ENCODE results near the gene XPNPEP2. TPM values are rescaled to one million over a fixed set of nuclear protein-coding genes. Genes with fewer than 3 reads are reported as not detected.

The XPNPEP2 gene
- total RNA-seq, 4 donors from 2014 or later: 3.2 to 52.0 (median 34.1) TPM

GRCh38 chrX:129743821-129744220 is 5.0 kb downstream of the XPNPEP2 start:
- WGBS, 2 donors (ENCODE audit: low coverage in 1 of 2): 70% methylated on average over 4 of the region's 4 CpGs; no CpG with 5 or more reads in 1 of the 2 donors
- TF ChIP-seq POLR2AphosphoS5 (IDR thresholded peaks at IDR 0.05) (no peak), EP300 (IDR thresholded peaks at IDR 0.05; ENCODE audit: low read depth) (no peak), POLR2A (IDR thresholded peaks at IDR 0.05) (no peak)
- TF ChIP-seq, protein P1, sequence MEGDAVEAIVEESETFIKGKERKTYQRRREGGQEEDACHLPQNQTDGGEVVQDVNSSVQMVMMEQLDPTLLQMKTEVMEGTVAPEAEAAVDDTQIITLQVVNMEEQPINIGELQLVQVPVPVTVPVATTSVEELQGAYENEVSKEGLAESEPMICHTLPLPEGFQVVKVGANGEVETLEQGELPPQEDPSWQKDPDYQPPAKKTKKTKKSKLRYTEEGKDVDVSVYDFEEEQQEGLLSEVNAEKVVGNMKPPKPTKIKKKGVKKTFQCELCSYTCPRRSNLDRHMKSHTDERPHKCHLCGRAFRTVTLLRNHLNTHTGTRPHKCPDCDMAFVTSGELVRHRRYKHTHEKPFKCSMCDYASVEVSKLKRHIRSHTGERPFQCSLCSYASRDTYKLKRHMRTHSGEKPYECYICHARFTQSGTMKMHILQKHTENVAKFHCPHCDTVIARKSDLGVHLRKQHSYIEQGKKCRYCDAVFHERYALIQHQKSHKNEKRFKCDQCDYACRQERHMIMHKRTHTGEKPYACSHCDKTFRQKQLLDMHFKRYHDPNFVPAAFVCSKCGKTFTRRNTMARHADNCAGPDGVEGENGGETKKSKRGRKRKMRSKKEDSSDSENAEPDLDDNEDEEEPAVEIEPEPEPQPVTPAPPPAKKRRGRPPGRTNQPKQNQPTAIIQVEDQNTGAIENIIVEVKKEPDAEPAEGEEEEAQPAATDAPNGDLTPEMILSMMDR (IDR thresholded peaks at IDR 0.05): no peak
- DNase-seq: no peak

DNA sequence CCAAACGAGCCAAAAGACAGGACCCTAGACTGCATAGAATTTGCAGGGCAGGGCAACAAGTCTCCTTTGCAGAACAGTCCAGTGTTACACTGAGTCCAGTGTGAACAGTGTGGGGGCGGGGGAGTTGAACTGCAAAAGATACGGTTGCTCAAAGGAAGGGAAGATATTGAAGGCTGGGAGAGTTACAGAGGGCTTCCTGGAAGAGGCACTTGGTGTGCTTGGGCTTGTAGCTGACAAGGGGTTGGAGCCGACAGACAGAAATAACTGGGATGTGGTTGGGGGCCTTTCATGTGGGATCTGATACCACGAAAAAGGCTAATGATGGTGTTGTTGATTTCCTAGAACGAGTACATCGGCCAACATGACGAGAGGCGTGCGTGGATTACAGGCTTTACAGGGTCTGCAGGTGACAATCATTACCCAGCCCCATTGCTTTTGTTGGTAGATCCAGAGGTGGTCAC is 6.1 kb downstream of the XPNPEP2 start:
- TF ChIP-seq EP300 (IDR thresholded peaks at IDR 0.05; ENCODE audit: low read depth) (no peak), POLR2A (IDR thresholded peaks at IDR 0.05) (no peak), POLR2AphosphoS5 (IDR thresholded peaks at IDR 0.05) (no peak)
- TF ChIP-seq, protein P1 (IDR thresholded peaks at IDR 0.05): no peak
- in situ Hi-C loops (cut with MboI; ENCODE audit: low pct_ligation_motif_present in 1 of 4, low pct_unique_long_range_greater_than_20kb in 1 of 4, low sequenced_read_pairs in 3 of 4): no loop called here
- Histone ChIP-seq H3K4me3 (no peak overlapping the region), H3K27ac (no peak overlapping the region), H3K4me1 (no peaks in the 10 kb centered on the region), H3K36me3 (no peaks in the 10 kb centered on the region), H3K9me3 (no peaks in the 10 kb centered on the region), H3K27me3 (no peaks in the 10 kb centered on the region)
- WGBS, 2 donors (ENCODE audit: low coverage in 1 of 2): 69% methylated on average over 10 of the region's 10 CpGs; no CpG with 5 or more reads in 1 of the 2 donors
- intact Hi-C loops (cut with DNase I; ENCODE audit: low total_unique reads): no loop called here
- DNase-seq: no peak

More at GRCh38 chrX:129743821-129744220, 5.0 kb downstream of the XPNPEP2 start:
- Histone ChIP-seq H3K4me3 (no peak overlapping the region), H3K27ac (no peak overlapping the region), H3K36me3 (no peaks in the 10 kb centered on the region), H3K9me3 (no peaks in the 10 kb centered on the region), H3K4me1 (peaks cover 0 to 3% (median 3%) of the 10 kb centered on the region in 4 donors), H3K27me3 (no peaks in the 10 kb centered on the region)
- in situ Hi-C loops (cut with MboI; ENCODE audit: low pct_ligation_motif_present in 1 of 4, low pct_unique_long_range_greater_than_20kb in 1 of 4, low sequenced_read_pairs in 3 of 4) (no loop called here), intact Hi-C loops (cut with DNase I; ENCODE audit: low total_unique reads) (no loop called here)

GRCh38 chrX:129746557-129747470 is 8.0 kb downstream of the XPNPEP2 start:
- intact Hi-C loops (cut with DNase I; ENCODE audit: low total_unique reads) (no loop called here), in situ Hi-C loops (cut with MboI; ENCODE audit: low pct_ligation_motif_present in 1 of 4, low pct_unique_long_range_greater_than_20kb in 1 of 4, low sequenced_read_pairs in 3 of 4) (no loop called here)
- no peaks in the 10 kb centered on the region for H3K36me3 ChIP-seq
- no peaks in the 10 kb centered on the region for H3K9me3 ChIP-seq
- TF ChIP-seq, protein P1 (IDR thresholded peaks at IDR 0.05): no peak
- TF ChIP-seq POLR2AphosphoS5 (IDR thresholded peaks at IDR 0.05) (no peak), POLR2A (IDR thresholded peaks at IDR 0.05) (no peak), EP300 (IDR thresholded peaks at IDR 0.05; ENCODE audit: low read depth) (no peak)
- H3K27me3 ChIP-seq: no peaks in the 10 kb centered on the region
- no peak overlapping the region for H3K4me3 ChIP-seq
- no peaks in the 10 kb centered on the region for H3K4me1 ChIP-seq
- no peak for DNase-seq
- WGBS, 2 donors (ENCODE audit: low coverage in 1 of 2): 77% methylated on average over 7 of the region's 7 CpGs; no CpG with 5 or more reads in 1 of the 2 donors
- no peak overlapping the region for H3K27ac ChIP-seq

DNA sequence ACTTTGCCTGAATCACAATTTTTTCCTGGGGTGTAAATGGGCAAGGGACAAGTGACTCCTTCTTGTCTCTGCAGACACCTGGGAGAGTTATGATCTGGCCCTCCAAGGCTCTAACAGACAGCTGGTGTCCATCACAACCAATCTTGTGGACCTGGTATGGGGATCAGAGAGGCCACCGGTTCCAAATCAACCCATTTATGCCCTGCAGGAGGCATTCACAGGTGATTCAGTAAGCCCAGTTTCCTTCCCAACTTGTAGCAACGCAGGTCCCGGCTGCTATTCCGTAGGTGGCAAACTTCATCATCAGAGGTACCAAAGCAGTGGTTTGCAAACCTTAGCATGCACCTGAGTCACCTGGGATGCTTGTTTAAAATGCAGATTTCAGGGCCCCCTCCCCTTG is 8.8 kb downstream of the XPNPEP2 start:
- Histone ChIP-seq H3K9me3 (no peaks in the 10 kb centered on the region), H3K4me1 (no peaks in the 10 kb centered on the region), H3K27me3 (no peaks in the 10 kb centered on the region), H3K36me3 (no peaks in the 10 kb centered on the region), H3K4me3 (no peak overlapping the region), H3K27ac (no peak overlapping the region)
- DNase-seq: no peak
- 89% methylated on average over 4 of the region's 4 CpGs; no CpG with 5 or more reads in 1 of the 2 donors for WGBS, 2 donors (ENCODE audit: low coverage in 1 of 2)
- in situ Hi-C loops (cut with MboI; ENCODE audit: low pct_ligation_motif_present in 1 of 4, low pct_unique_long_range_greater_than_20kb in 1 of 4, low sequenced_read_pairs in 3 of 4) (no loop called here), intact Hi-C loops (cut with DNase I; ENCODE audit: low total_unique reads) (no loop called here)
- TF ChIP-seq, protein P1 (IDR thresholded peaks at IDR 0.05): no peak
- TF ChIP-seq POLR2AphosphoS5 (IDR thresholded peaks at IDR 0.05) (no peak), POLR2A (IDR thresholded peaks at IDR 0.05) (no peak), EP300 (IDR thresholded peaks at IDR 0.05; ENCODE audit: low read depth) (no peak)
